HCT116 (cell line): ENCODE results near the gene GAB2. TPM values are rescaled to one million over a fixed set of nuclear protein-coding genes. Genes with fewer than 3 reads are reported as not detected.

ENCODE experiments used
- ATAC-seq: fragments of 200-7000 bp; cut with Tn5 transposase; 2 replicates; pipeline ENCODE4 v1.9.1; 2020; ENCODE audit warnings: mild to moderate bottlenecking, moderate library complexity
- BruUV-seq: library from RNA; stranded (reverse); fragments of 400-500 nt; replicated peaks from 2 replicates; lab custom pipeline; 2021; lab: Mats Ljungman, UMichigan
- CTCF ChIA-PET: fragments of 300-600 bp; sonication (Branson Sonifier 250); formaldehyde crosslinking; loops from one replicate; lab custom pipeline; 2021; ENCODE audit warnings: antibody characterized with exemption; lab: Charles Lee
- POLR2A ChIA-PET: fragments of 300-600, 350-600 bp; sonication (Branson Sonifier 250); formaldehyde crosslinking; loops from one replicate; lab custom pipeline; 2021; ENCODE audit warnings: antibody characterized with exemption; lab: Charles Lee
- RAD21 ChIA-PET, 2 experiments: fragments of 300-600 bp; sonication (Branson Sonifier 250); formaldehyde crosslinking; loops; one replicate each; lab custom pipeline; 2023; ENCODE audit warnings: low total read pairs in 2 of 2; ENCODE audit not compliant: uncharacterized antibody in 2 of 2, unreplicated experiment in 2 of 2, low non-redundant PET in 1 of 2; lab: Charles Lee
- DNase-seq: peaks from one replicate; pipeline ENCODE4 v3.0.0-alpha.2; 2010; ENCODE audit warnings: low read depth, low spot score
- H2AFZ ChIP-seq: fragments of 200-600 bp; shearing (Covaris generic), sonication (generic); 2 replicates; pipeline ENCODE4 v1.6.1; 2017; ENCODE audit warnings: low read depth, mixed run types, mixed read lengths, antibody characterized with exemption, low read length; ENCODE audit not compliant: poor library complexity, severe bottlenecking
- H3K27ac ChIP-seq: 2 replicates; pipeline ENCODE4 v1.5.1; 2012; ENCODE audit warnings: low read depth, low read length
- H3K27me3 ChIP-seq: fragments of 200-600 bp; sonication (generic); 2 replicates; pipeline ENCODE4 v1.6.1; 2016; ENCODE audit warnings: mixed run types, low read length, mixed read lengths; ENCODE audit not compliant: insufficient read depth
- H3K36me3 ChIP-seq, 2 experiments: fragments of 200-500 bp in 1 of 2; fragments of 200-600 bp in 1 of 2; sonication (Bioruptor generic) in 1 of 2; sonication (generic) in 1 of 2; 2 replicates each; pipeline versions ENCODE4 v1.5.1 to v1.6.1; 2014 to 2016; ENCODE audit warnings: low read length in 2 of 2, inconsistent platforms in 1 of 2, mixed read lengths in 1 of 2, mixed run types in 1 of 2; ENCODE audit not compliant: insufficient read depth in 2 of 2, control insufficient read depth in 1 of 2
- H3K4me1 ChIP-seq, 2 experiments: fragments of 200-600 bp in 1 of 2; sonication (generic) in 1 of 2; 2 replicates each; pipeline versions ENCODE4 v1.5.1 to v1.6.1; 2012 to 2017; ENCODE audit warnings: low read length in 2 of 2, inconsistent platforms in 1 of 2, mild to moderate bottlenecking in 1 of 2, mixed read lengths in 1 of 2, mixed run types in 1 of 2, moderate library complexity in 1 of 2; ENCODE audit not compliant: insufficient read depth in 2 of 2, control insufficient read depth in 1 of 2
- H3K4me2 ChIP-seq: fragments of 200-600 bp; sonication (generic); 2 replicates; pipeline ENCODE4 v1.6.1; 2017; ENCODE audit warnings: mixed run types, low read length, mixed read lengths
- H3K4me3 ChIP-seq, 2 experiments: fragments of 200-600 bp in 1 of 2; sonication (generic) in 1 of 2; replicated peaks in 1 of 2; 2 replicates each; pipeline ENCODE4 v1.5.1; 2011 to 2016; ENCODE audit warnings: low read length in 2 of 2, control low read depth in 1 of 2, low read depth in 1 of 2, mild to moderate bottlenecking in 1 of 2, mixed read lengths in 1 of 2, mixed run types in 1 of 2
- H3K79me2 ChIP-seq: fragments of 200-600 bp; sonication (generic); 2 replicates; pipeline ENCODE4 v1.6.1; 2017; ENCODE audit warnings: mild to moderate bottlenecking, mixed run types, low read length, moderate library complexity, mixed read lengths; ENCODE audit not compliant: insufficient read depth
- H3K9ac ChIP-seq: fragments of 200-600 bp; sonication (generic); 2 replicates; pipeline ENCODE4 v1.6.1; 2016; ENCODE audit warnings: low read length, mixed read lengths
- H3K9me2 ChIP-seq: fragments of 200-600 bp; sonication (generic), shearing (Covaris generic); 2 replicates; pipeline ENCODE4 v1.6.1; 2017; ENCODE audit warnings: mixed run types, mild to moderate bottlenecking, moderate library complexity; ENCODE audit not compliant: insufficient read depth
- H3K9me3 ChIP-seq, 2 experiments: fragments of 200-500 bp in 1 of 2; fragments of 200-600 bp in 1 of 2; sonication (Bioruptor generic) in 1 of 2; sonication (generic) in 1 of 2; 2 replicates each; pipeline ENCODE4 v1.6.1; 2014 to 2017; ENCODE audit warnings: low read length in 2 of 2, mixed read lengths in 2 of 2, inconsistent platforms in 1 of 2, low read depth in 1 of 2, mild to moderate bottlenecking in 1 of 2, mixed run types in 1 of 2, moderate library complexity in 1 of 2; ENCODE audit not compliant: control insufficient read depth in 1 of 2, insufficient read depth in 1 of 2
- H4K20me1 ChIP-seq: fragments of 200-600 bp; sonication (generic), shearing (Covaris generic); 2 replicates; pipeline ENCODE4 v1.6.1; 2017; ENCODE audit warnings: mixed run types, mild to moderate bottlenecking, moderate library complexity; ENCODE audit not compliant: insufficient read depth
- CBX3 ChIP-seq: IDR thresholded peaks from 2 replicates; pipeline ENCODE4 v1.6.1; 2012; ENCODE audit warnings: low read depth
- CEBPB ChIP-seq: IDR thresholded peaks from 2 replicates; pipeline ENCODE4 v1.6.1; 2012; ENCODE audit warnings: low read depth
- FOSL1 ChIP-seq: IDR thresholded peaks from 2 replicates; pipeline ENCODE4 v1.6.1; 2012; ENCODE audit warnings: low read depth
- JUND ChIP-seq: IDR thresholded peaks from 2 replicates; pipeline ENCODE4 v1.6.1; 2012
- POLR2A ChIP-seq: IDR thresholded peaks from 2 replicates; pipeline ENCODE4 v1.7.0; 2011; ENCODE audit warnings: borderline replicate concordance; ENCODE audit not compliant: insufficient read depth, insufficient read length; ENCODE audit errors: extremely low read depth
- POLR2AphosphoS5 ChIP-seq: IDR thresholded peaks from 2 replicates; pipeline ENCODE4 v1.6.1; 2011; ENCODE audit warnings: mild to moderate bottlenecking, low read depth, low read length, moderate library complexity
- SIN3A ChIP-seq: IDR thresholded peaks from 2 replicates; pipeline ENCODE4 v1.6.1; 2012; ENCODE audit warnings: low read depth
- SRF ChIP-seq: IDR thresholded peaks from 2 replicates; pipeline ENCODE4 v1.6.1; 2012; ENCODE audit warnings: low read depth
- YY1 ChIP-seq: IDR thresholded peaks from 2 replicates; pipeline ENCODE4 v1.6.1; 2011; ENCODE audit warnings: low read length, low read depth, moderate library complexity, mild to moderate bottlenecking; ENCODE audit not compliant: insufficient replicate concordance; ENCODE audit errors: extremely low read depth
- intact Hi-C: fragments of 100-400 bp; cut with micrococcal nuclease; formaldehyde crosslinking; loops from 2 replicates; pipeline ENCODE4 v1.10.0; 2022
- total RNA-seq: library from RNA; stranded (reverse); gene quantifications from one replicate; pipeline ENCODE4 v1.2.1, GENCODE V29; 2021; ENCODE audit not compliant: unreplicated experiment
- TF ChIP-seq, protein P1 (sequence below): IDR thresholded peaks from 2 replicates; pipeline ENCODE4 v1.6.1; 2012; ENCODE audit warnings: low read depth
- TF ChIP-seq, protein P2 (sequence below), 3 experiments: fragments of 200-600 bp in 1 of 3; sonication (generic) in 1 of 3; IDR thresholded peaks in 2 of 3; conservative IDR thresholded peaks in 1 of 3; 2 replicates each; pipeline ENCODE4 v1.5.1; 2012 to 2017; ENCODE audit warnings: low read depth in 2 of 3, low read length in 2 of 3, antibody characterized with exemption in 1 of 3, borderline replicate concordance in 1 of 3, control low read depth in 1 of 3, mild to moderate bottlenecking in 1 of 3, mixed read lengths in 1 of 3, mixed run types in 1 of 3, moderate library complexity in 1 of 3; ENCODE audit not compliant: insufficient read depth in 1 of 3

Gene GAB2
- total RNA-seq, 1 experiment from 2014 or later, result 1.9 TPM

DNA sequence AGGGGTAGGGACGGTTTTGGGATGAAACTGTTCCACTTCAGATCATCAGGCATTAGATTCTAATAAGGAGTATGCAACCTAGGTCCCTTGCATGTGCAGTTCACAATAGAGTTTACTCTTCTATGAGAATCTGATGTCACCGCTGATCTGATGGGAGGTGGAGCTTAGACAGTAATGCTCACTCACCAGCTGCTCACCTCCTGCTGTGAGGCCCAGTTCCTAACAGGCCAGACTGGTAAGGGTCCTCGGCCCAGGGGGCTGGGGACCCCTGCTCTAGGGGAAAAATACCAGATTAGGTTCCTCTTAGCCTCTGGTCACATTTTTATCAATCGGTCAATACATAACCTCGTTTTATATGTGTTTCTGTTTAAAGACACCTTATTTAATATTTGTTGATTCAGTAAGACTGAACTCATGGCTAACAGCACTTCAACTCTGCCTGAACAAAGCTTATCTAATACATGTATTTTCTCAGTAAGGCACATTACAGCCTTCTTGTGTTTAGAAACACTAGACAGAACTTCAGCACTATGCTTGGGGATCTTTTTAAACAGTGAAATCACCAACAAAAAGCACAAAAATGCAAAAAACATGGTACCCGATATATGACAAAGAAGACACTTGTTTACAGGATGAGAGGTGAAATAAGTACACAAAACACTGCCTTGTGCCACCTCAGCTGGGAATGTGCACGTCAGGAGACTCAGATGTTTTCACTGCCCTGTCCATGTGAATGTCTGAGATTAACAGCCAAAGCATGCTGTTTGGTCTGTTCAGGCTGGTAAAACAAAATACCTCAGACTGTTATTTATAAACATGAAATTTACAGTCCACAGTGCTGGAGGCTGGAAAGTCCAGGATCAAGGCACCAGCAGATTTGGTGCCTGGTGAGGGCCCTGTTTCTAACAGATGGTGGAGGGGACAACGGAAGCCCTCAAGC is 121.4 kb downstream of the GAB2 start:
- no peak overlapping the region for H3K27ac ChIP-seq
- ChIA-PET RAD21 (no interaction called here), CTCF (no interaction called here), POLR2A (interaction anchor here (0.6 kb wide), 1 partner anchor 652 kb away, joined by 4 read pairs; no protein-coding TSS in a partner anchor)
- H3K36me3 ChIP-seq, result no peaks in the 10 kb centered on the region
- H3K9ac ChIP-seq, result no peak overlapping the region
- H2AFZ ChIP-seq, result no peak overlapping the region
- no peaks in the 10 kb centered on the region for H3K9me3 ChIP-seq
- H3K79me2 ChIP-seq, result no peaks in the 10 kb centered on the region
- no peaks in the 10 kb centered on the region; the same call in 1 of the 2 replicates for H3K9me2 ChIP-seq
- ATAC-seq (no peak), DNase-seq (no peak)
- H3K4me2 ChIP-seq, result no peak overlapping the region
- BruUV-seq, result no TSS peak
- no peaks in the 10 kb centered on the region for H4K20me1 ChIP-seq
- intact Hi-C loops, result no loop called here
- H3K4me1 ChIP-seq, result peaks cover 0 to 3% of the 10 kb centered on the region in 2 experiments; a peak in 1 of 4 replicates
- TF ChIP-seq CBX3 (no peak), POLR2AphosphoS5 (no peak), POLR2A (no peak), SIN3A (no peak), CEBPB (no peak)
- H3K27me3 ChIP-seq, result no peaks in the 10 kb centered on the region
- H3K4me3 ChIP-seq, result no peak overlapping the region

DNA sequence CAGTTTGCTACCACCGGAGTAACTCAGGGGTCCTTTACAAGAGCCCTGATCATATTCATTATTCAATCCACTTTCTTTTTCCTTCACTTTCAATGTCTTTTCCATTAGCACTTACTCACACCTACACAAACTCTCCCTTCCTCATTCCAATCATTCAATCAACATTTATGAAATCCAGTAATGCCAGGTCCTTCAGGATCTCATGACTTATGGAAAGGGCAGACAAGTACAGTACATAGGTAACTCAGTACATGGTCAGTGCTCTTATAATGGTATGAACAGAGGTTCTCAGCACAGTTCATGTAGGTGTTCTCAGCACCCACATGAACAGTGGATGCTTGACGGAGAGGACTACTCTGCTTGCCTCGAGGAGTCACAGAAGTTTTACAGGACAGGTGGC is 122.3 kb downstream of the GAB2 start:
- peaks cover 0 to 3% of the 10 kb centered on the region in 2 experiments; a peak in 1 of 4 replicates for H3K4me1 ChIP-seq
- no peaks in the 10 kb centered on the region for H4K20me1 ChIP-seq
- ATAC-seq (no peak), DNase-seq (no peak)
- H3K36me3 ChIP-seq, result no peaks in the 10 kb centered on the region
- H3K27me3 ChIP-seq, result no peaks in the 10 kb centered on the region
- H3K79me2 ChIP-seq, result no peaks in the 10 kb centered on the region
- intact Hi-C loops, result no loop called here
- H3K9me2 ChIP-seq, result no peaks in the 10 kb centered on the region; the same call in 1 of the 2 replicates
- H3K4me3 ChIP-seq, result no peak overlapping the region
- POLR2A ChIA-PET, result no interaction called here
- no peak overlapping the region for H3K9ac ChIP-seq
- CTCF ChIA-PET, result no interaction called here
- H3K9me3 ChIP-seq, result no peaks in the 10 kb centered on the region
- no peak overlapping the region for H3K27ac ChIP-seq
- RAD21 ChIA-PET, result no interaction called here
- BruUV-seq, result no TSS peak
- H3K4me2 ChIP-seq, result no peak overlapping the region
- H2AFZ ChIP-seq, result no peak overlapping the region
- no peak for TF ChIP-seq JUND
- TF ChIP-seq YY1, result no peak
- TF ChIP-seq SRF, result no peak
- TF ChIP-seq FOSL1, result no peak
- TF ChIP-seq, protein P1, sequence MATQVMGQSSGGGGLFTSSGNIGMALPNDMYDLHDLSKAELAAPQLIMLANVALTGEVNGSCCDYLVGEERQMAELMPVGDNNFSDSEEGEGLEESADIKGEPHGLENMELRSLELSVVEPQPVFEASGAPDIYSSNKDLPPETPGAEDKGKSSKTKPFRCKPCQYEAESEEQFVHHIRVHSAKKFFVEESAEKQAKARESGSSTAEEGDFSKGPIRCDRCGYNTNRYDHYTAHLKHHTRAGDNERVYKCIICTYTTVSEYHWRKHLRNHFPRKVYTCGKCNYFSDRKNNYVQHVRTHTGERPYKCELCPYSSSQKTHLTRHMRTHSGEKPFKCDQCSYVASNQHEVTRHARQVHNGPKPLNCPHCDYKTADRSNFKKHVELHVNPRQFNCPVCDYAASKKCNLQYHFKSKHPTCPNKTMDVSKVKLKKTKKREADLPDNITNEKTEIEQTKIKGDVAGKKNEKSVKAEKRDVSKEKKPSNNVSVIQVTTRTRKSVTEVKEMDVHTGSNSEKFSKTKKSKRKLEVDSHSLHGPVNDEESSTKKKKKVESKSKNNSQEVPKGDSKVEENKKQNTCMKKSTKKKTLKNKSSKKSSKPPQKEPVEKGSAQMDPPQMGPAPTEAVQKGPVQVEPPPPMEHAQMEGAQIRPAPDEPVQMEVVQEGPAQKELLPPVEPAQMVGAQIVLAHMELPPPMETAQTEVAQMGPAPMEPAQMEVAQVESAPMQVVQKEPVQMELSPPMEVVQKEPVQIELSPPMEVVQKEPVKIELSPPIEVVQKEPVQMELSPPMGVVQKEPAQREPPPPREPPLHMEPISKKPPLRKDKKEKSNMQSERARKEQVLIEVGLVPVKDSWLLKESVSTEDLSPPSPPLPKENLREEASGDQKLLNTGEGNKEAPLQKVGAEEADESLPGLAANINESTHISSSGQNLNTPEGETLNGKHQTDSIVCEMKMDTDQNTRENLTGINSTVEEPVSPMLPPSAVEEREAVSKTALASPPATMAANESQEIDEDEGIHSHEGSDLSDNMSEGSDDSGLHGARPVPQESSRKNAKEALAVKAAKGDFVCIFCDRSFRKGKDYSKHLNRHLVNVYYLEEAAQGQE, result no peak
- TF ChIP-seq, protein P2, sequence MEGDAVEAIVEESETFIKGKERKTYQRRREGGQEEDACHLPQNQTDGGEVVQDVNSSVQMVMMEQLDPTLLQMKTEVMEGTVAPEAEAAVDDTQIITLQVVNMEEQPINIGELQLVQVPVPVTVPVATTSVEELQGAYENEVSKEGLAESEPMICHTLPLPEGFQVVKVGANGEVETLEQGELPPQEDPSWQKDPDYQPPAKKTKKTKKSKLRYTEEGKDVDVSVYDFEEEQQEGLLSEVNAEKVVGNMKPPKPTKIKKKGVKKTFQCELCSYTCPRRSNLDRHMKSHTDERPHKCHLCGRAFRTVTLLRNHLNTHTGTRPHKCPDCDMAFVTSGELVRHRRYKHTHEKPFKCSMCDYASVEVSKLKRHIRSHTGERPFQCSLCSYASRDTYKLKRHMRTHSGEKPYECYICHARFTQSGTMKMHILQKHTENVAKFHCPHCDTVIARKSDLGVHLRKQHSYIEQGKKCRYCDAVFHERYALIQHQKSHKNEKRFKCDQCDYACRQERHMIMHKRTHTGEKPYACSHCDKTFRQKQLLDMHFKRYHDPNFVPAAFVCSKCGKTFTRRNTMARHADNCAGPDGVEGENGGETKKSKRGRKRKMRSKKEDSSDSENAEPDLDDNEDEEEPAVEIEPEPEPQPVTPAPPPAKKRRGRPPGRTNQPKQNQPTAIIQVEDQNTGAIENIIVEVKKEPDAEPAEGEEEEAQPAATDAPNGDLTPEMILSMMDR (IDR thresholded peaks at IDR 0.05 in 2 of 3, conservative IDR thresholded peaks at IDR 0.05 in 1 of 3; ENCODE audit: borderline replicate concordance in 1 of 3, insufficient read depth in 1 of 3, low read depth in 2 of 3, low read length in 2 of 3), result no peak
